HepG2 (cell line): ENCODE results near the gene USP2. TPM values are rescaled to one million over a fixed set of nuclear protein-coding genes. Genes with fewer than 3 reads are reported as not detected.

Experiments
- DBP ChIP-seq: sonication (generic); formaldehyde crosslinking; IDR thresholded peaks from 2 replicates; pipeline ENCODE4 v1.4.0; 2020; ENCODE audit warnings: missing genetic modification reagents; ENCODE audit errors: not compliant biosample characterization
- FOXO1 ChIP-seq: sonication (generic); formaldehyde crosslinking; IDR thresholded peaks from 2 replicates; pipeline ENCODE4 v1.4.0; 2020; ENCODE audit warnings: missing genetic modification reagents
- FOXO4 ChIP-seq: sonication (generic); formaldehyde crosslinking; conservative IDR thresholded peaks from 2 replicates; pipeline ENCODE4 v1.8.1; 2023; ENCODE audit warnings: missing genetic modification reagents
- GPN1 ChIP-seq: sonication (generic); formaldehyde crosslinking; IDR thresholded peaks from 2 replicates; pipeline ENCODE4 v1.5.1; 2020; ENCODE audit warnings: missing genetic modification reagents, borderline replicate concordance
- HDAC2 ChIP-seq: sonication (generic); formaldehyde crosslinking; IDR thresholded peaks from 2 replicates; pipeline ENCODE4 v1.4.0; 2020; ENCODE audit warnings: missing genetic modification reagents
- HIC2 ChIP-seq: sonication (generic); formaldehyde crosslinking; IDR thresholded peaks from 2 replicates; pipeline ENCODE4 v1.9.0; 2022; ENCODE audit warnings: low read depth, missing genetic modification reagents
- HMGA1 ChIP-seq: sonication (generic); formaldehyde crosslinking; conservative IDR thresholded peaks from 2 replicates; pipeline ENCODE4 v1.4.0; 2020; ENCODE audit warnings: missing genetic modification reagents
- ISX ChIP-seq: sonication (generic); formaldehyde crosslinking; conservative IDR thresholded peaks from 2 replicates; pipeline ENCODE4 v1.5.0; 2020; ENCODE audit warnings: missing genetic modification reagents
- KMT2A ChIP-seq: sonication (generic); formaldehyde crosslinking; IDR thresholded peaks from 2 replicates; pipeline ENCODE4 v1.4.0; 2020; ENCODE audit warnings: missing genetic modification reagents
- MLLT10 ChIP-seq: sonication (generic); formaldehyde crosslinking; IDR thresholded peaks from 2 replicates; pipeline ENCODE4 v1.4.0; 2020; ENCODE audit warnings: missing genetic modification reagents
- MZF1 ChIP-seq: sonication (generic); formaldehyde crosslinking; IDR thresholded peaks from 2 replicates; pipeline ENCODE4 v1.8.1; 2023; ENCODE audit warnings: mild to moderate bottlenecking, missing genetic modification reagents, borderline replicate concordance
- PITX1 ChIP-seq: sonication (generic); formaldehyde crosslinking; IDR thresholded peaks from 2 replicates; pipeline ENCODE4 v1.5.1; 2020; ENCODE audit warnings: mild to moderate bottlenecking, missing genetic modification reagents
- PREB ChIP-seq: sonication (generic); formaldehyde crosslinking; IDR thresholded peaks from 2 replicates; pipeline ENCODE4 v1.4.0; 2020; ENCODE audit warnings: missing genetic modification reagents
- RARA ChIP-seq: IDR thresholded peaks from 2 replicates; pipeline ENCODE4 v1.6.1; 2016; ENCODE audit warnings: missing genetic modification reagents, missing compliant biosample characterization
- RARG ChIP-seq: sonication (generic); formaldehyde crosslinking; IDR thresholded peaks from 2 replicates; pipeline ENCODE4 v1.4.0; 2020; ENCODE audit warnings: low read depth, mild to moderate bottlenecking, missing genetic modification reagents
- RFXANK ChIP-seq: IDR thresholded peaks from 2 replicates; pipeline ENCODE4 v1.6.1; 2016
- SOX5 ChIP-seq: IDR thresholded peaks from 2 replicates; pipeline ENCODE4 v1.6.1; 2016; ENCODE audit warnings: borderline replicate concordance
- TSC22D2 ChIP-seq: sonication (generic); formaldehyde crosslinking; IDR thresholded peaks from 2 replicates; pipeline ENCODE4 v1.5.1; 2020; ENCODE audit warnings: missing genetic modification reagents, mild to moderate bottlenecking, borderline replicate concordance
- ZFP37 ChIP-seq: sonication (generic); formaldehyde crosslinking; IDR thresholded peaks from 2 replicates; pipeline ENCODE4 v1.4.0; 2020; ENCODE audit warnings: missing genetic modification reagents, borderline replicate concordance
- ZFX ChIP-seq: sonication (generic); formaldehyde crosslinking; IDR thresholded peaks from 2 replicates; pipeline ENCODE4 v1.4.0; 2020; ENCODE audit warnings: mild to moderate bottlenecking, low read depth, missing genetic modification reagents, moderate library complexity
- ZGPAT ChIP-seq: IDR thresholded peaks from 2 replicates; pipeline ENCODE4 v1.6.1; 2016; ENCODE audit warnings: mild to moderate bottlenecking
- ZKSCAN1 ChIP-seq: fragments of 150-350 bp; IDR thresholded peaks from 2 replicates; pipeline ENCODE4 v1.6.1; 2014; ENCODE audit warnings: low read length
- ZNF460 ChIP-seq: sonication (generic); formaldehyde crosslinking; IDR thresholded peaks from 2 replicates; pipeline ENCODE4 v1.5.1; 2020; ENCODE audit warnings: missing genetic modification reagents, mild to moderate bottlenecking, borderline replicate concordance
- ZNF543 ChIP-seq: sonication (generic); formaldehyde crosslinking; IDR thresholded peaks from 2 replicates; pipeline ENCODE4 v1.4.0; 2020; ENCODE audit warnings: mild to moderate bottlenecking, missing genetic modification reagents
- ZNF672 ChIP-seq: sonication (generic); formaldehyde crosslinking; IDR thresholded peaks from 2 replicates; pipeline ENCODE4 v1.8.1; 2022; ENCODE audit warnings: missing genetic modification reagents
- ZNF878 ChIP-seq: sonication (generic); formaldehyde crosslinking; IDR thresholded peaks from 2 replicates; pipeline ENCODE4 v1.8.1; 2023; ENCODE audit warnings: mild to moderate bottlenecking, missing genetic modification reagents, moderate library complexity
- polyA plus RNA-seq, 8 experiments: library from polyadenylated mRNA; depleted of rRNA in 3 of 8; stranded (reverse) in 7 of 8; unstranded in 1 of 8; fragments of >200 nt; fragmentation: Illumina TruSeq in 4 of 8; extraction: Trizol in 4 of 8; gene quantifications; 2 replicates each; pipeline versions ENCODE4 v1.2.1 to v1.2.3, GENCODE V29; 2011 to 2016; ENCODE audit warnings: low read depth in 4 of 8, missing spikeins in 1 of 8, mixed read lengths in 1 of 8; ENCODE audit not compliant: insufficient read depth in 1 of 8
- total RNA-seq, 5 experiments: library from RNA; depleted of rRNA; stranded (reverse); fragments of >200 nt; fragmentation: Illumina TruSeq; extraction: Trizol; gene quantifications; 2 replicates each; pipeline ENCODE4 v1.2.3, GENCODE V29; 2016; ENCODE audit warnings: low read depth in 1 of 5

The USP2 gene
- total and polyA plus RNA-seq, 2 of the 13 experiments (the other 11 are each of a cell fraction or from before 2014, with no cell fraction given), result 2.5 to 6.0 TPM

- no peak for TF ChIP-seq ISX (CRISPR knock-in tag)
- peak; percentile 64 for TF ChIP-seq ZFX
- no peak for TF ChIP-seq FOXO4
- TF ChIP-seq HMGA1, result no peak
- no peak for TF ChIP-seq ZNF460
- TF ChIP-seq DBP (CRISPR knock-in tag), result no peak
- TF ChIP-seq KMT2A (CRISPR knock-in tag), result peak; percentile 90
- no peak for TF ChIP-seq RARA (CRISPR knock-in tag)
- TF ChIP-seq RARG (CRISPR knock-in tag), result no peak
- no peak for TF ChIP-seq ZKSCAN1
- no peak for TF ChIP-seq ZNF878 (CRISPR knock-in tag)
- TF ChIP-seq RFXANK (CRISPR knock-in tag), result no peak
- no peak for TF ChIP-seq TSC22D2 (CRISPR knock-in tag)
- TF ChIP-seq SOX5 (CRISPR knock-in tag), result no peak
- no peak for TF ChIP-seq FOXO1 (CRISPR knock-in tag)
- TF ChIP-seq HDAC2 (CRISPR knock-in tag), result peak; percentile 39; the same call in 1 of the 2 replicates
- TF ChIP-seq ZFP37, result no peak
- TF ChIP-seq MLLT10 (CRISPR knock-in tag), result no peak
- TF ChIP-seq PITX1, result peak; percentile 14; the same call in 1 of the 2 replicates
- TF ChIP-seq ZNF543, result no peak
- no peak for TF ChIP-seq HIC2 (CRISPR knock-in tag)
- TF ChIP-seq ZNF672 (CRISPR knock-in tag), result no peak
- TF ChIP-seq GPN1 (CRISPR knock-in tag), result no peak
- no peak for TF ChIP-seq MZF1 (CRISPR knock-in tag)
- TF ChIP-seq ZGPAT (CRISPR knock-in tag), result peak; percentile 74
- TF ChIP-seq PREB (CRISPR knock-in tag), result no peak
Measured at GRCh38 chr11:119334174-119334930, 47.1 kb downstream of the USP2 start, which contains the start of gene RNF26 (continued).
